BJ (cell line): ENCODE data around the gene SMYD1. TPM values are rescaled to one million over a fixed set of nuclear protein-coding genes. Genes with fewer than 3 reads are reported as not detected.

Experiments used
- CTCF ChIA-PET: fragments of 350-600 bp; formaldehyde crosslinking; extraction: SDS; loops from one replicate; lab custom pipeline; 2021; ENCODE audit warnings: antibody characterized with exemption, inconsistent platforms; lab: Yijun Ruan, JAX
- POLR2A ChIA-PET: fragments of 300-600 bp; sonication (Branson Sonifier 250); formaldehyde crosslinking; extraction: SDS; loops from one replicate; lab custom pipeline; 2021; ENCODE audit warnings: antibody characterized with exemption; lab: Charles Lee
- DNase-seq: peaks from one replicate; pipeline ENCODE4 v3.0.0-alpha.2; 2011; ENCODE audit warnings: low read depth
- H3K27me3 ChIP-seq: 2 replicates; pipeline ENCODE4 v1.6.0; 2011; ENCODE audit warnings: low read length; ENCODE audit not compliant: control insufficient read depth, insufficient read depth
- H3K36me3 ChIP-seq: 2 replicates; pipeline ENCODE4 v1.5.1; 2011; ENCODE audit warnings: low read length; ENCODE audit not compliant: control insufficient read depth, insufficient read depth
- H3K4me3 ChIP-seq: 2 replicates; pipeline ENCODE4 v1.5.1; 2011; ENCODE audit warnings: low read depth, mild to moderate bottlenecking, control low read depth, low read length
- polyA plus RNA-seq: library from polyadenylated mRNA; depleted of rRNA; stranded (reverse); fragments of >200 nt; gene quantifications from 2 replicates; pipeline ENCODE4 v1.2.3, GENCODE V29; 2011
- TF ChIP-seq, protein P1 (sequence below): IDR thresholded peaks from 2 replicates; pipeline ENCODE4 v1.5.1; 2011; ENCODE audit warnings: low read depth, mild to moderate bottlenecking, control low read depth, inconsistent platforms, low read length, moderate library complexity; ENCODE audit not compliant: insufficient read depth

SMYD1 gene
- polyA plus RNA-seq, 1 experiment = not detected

DNA sequence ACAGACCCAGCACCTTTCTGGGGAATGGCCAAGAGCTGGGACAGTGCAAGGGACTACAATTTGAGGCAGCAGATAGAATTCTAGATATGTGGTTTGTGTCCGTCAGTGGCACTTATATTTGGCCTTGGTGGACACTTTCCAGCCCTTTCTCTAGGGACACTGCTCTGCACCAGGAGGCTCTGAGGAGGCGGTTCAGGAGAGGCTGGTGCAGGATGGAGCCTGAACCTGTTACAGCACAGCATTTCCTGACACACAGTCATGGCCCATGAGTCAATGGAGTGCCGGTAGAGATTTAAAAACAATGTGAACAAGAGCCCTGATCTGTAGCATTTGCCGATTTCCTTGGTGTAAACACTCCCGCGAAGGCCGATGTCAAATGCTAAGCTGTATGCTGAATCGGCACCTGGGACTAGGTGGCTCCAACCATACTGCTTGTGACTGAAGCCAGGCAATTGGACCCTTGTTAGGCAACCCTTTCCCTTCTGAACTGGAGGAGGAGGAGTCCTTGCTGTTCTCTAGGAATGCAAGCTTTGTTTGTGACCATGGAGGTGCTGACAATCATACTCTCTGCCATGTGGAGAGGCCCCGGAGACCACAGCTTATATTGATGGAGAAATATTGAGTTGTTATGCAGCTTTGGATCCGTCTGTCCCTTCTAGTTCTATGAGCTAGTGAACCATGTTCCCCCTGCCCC lies 48.3 kb downstream of the SMYD1 start:
- CTCF ChIA-PET = no interaction called here
- H3K4me3 ChIP-seq = no peak overlapping the region
- H3K36me3 ChIP-seq = no peaks in the 10 kb centered on the region
- no peak for DNase-seq
- POLR2A ChIA-PET = no interaction called here
- TF ChIP-seq, protein P1, sequence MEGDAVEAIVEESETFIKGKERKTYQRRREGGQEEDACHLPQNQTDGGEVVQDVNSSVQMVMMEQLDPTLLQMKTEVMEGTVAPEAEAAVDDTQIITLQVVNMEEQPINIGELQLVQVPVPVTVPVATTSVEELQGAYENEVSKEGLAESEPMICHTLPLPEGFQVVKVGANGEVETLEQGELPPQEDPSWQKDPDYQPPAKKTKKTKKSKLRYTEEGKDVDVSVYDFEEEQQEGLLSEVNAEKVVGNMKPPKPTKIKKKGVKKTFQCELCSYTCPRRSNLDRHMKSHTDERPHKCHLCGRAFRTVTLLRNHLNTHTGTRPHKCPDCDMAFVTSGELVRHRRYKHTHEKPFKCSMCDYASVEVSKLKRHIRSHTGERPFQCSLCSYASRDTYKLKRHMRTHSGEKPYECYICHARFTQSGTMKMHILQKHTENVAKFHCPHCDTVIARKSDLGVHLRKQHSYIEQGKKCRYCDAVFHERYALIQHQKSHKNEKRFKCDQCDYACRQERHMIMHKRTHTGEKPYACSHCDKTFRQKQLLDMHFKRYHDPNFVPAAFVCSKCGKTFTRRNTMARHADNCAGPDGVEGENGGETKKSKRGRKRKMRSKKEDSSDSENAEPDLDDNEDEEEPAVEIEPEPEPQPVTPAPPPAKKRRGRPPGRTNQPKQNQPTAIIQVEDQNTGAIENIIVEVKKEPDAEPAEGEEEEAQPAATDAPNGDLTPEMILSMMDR = no peak
- no peaks in the 10 kb centered on the region; the same call in 1 of the 2 replicates for H3K27me3 ChIP-seq

DNA sequence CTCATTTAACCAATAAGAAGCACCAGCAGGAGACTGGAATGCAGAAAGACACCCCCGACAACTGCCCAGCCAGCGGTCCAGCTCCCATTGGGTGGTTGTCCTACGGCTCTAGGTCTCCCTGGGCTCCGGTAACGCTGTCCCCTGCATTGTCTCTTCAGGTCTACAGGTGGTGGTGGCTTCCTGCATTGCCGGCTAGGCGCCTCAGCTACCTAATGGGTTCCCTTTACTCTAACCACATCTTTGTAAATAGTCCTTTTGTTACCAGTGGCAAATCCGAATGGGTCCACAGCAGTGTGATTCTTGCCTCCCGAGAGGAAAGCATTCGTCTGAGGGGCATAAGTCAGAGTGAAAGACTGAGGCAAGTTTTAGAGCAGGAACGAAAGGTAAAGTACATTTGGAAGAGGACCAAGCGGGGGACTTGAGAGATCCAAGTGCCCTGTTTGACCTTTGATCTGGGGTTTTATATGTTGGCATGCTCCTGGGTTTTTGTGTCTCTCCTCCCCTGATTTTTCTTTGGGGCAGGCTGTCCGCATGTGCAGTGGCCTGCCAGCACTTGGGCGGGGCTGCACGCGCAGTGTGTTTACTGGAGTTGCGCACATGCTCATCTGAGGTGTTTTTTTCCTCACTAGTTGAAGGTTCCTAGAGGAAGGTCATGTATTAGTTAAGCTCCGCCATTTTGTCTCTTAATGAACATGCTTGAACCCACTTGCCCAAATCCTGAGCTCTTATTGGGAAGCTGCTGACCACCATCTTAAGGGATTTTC lies 49.2 kb downstream of the SMYD1 start:
- ChIA-PET POLR2A (no interaction called here), CTCF (interaction anchor here (1.1 kb wide), 1 partner anchor 57 kb away, joined by 5 read pairs; no protein-coding TSS in a partner anchor)
- Histone ChIP-seq H3K4me3 (no peak overlapping the region), H3K36me3 (no peaks in the 10 kb centered on the region), H3K27me3 (no peaks in the 10 kb centered on the region; the same call in 1 of the 2 replicates)
- TF ChIP-seq, protein P1 = no peak
- DNase-seq = no peak

DNA sequence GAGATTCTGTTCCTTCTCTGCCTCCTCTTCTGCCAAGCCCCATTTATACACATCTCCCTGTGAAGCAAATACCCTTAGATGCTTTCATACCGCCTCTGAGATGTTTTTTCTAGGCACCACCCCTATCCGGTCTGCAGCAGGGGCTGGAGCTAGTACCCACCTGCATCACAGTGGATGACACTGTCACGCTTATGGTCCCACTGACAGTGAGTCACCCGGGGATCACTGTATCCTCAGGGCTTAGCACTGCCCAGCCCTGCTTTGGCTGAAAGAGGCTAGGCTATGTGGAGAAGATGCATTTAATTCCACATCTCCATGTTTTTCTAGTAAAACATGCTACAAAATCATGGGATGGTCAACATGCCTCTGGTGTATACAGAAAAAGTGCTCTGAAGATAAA lies 50.3 kb downstream of the SMYD1 start:
- TF ChIP-seq, protein P1 = no peak
- ChIA-PET POLR2A (no interaction called here), CTCF (interaction anchor here (1.1 kb wide), 1 partner anchor 58 kb away, joined by 5 read pairs; no protein-coding TSS in a partner anchor)
- DNase-seq = no peak
- Histone ChIP-seq H3K36me3 (no peaks in the 10 kb centered on the region), H3K4me3 (no peak overlapping the region), H3K27me3 (no peaks in the 10 kb centered on the region; the same call in 1 of the 2 replicates)

DNA sequence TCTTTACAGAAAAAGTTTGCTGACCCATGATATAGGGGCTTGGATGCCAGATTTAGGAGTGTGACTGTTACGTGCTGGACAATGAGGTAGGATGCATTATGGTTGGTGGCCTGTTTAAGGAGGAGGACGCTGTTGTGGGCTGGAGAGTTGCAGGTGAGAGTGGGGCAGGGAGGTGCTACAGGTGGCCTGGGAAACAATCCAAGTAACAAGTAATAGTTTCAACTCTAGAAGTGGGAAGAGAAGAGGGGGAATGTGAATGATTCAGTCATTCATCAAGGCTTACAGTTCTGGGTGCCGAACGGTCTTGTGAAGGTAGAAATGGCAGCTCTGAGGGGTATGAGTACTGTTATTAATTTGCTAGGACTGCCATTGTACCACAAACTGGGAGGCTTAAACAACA lies 54.1 kb downstream of the SMYD1 start:
- POLR2A ChIA-PET = no interaction called here
- CTCF ChIA-PET = no interaction called here
- Histone ChIP-seq H3K4me3 (no peak overlapping the region), H3K27me3 (no peaks in the 10 kb centered on the region), H3K36me3 (no peaks in the 10 kb centered on the region)
- DNase-seq = no peak
- TF ChIP-seq, protein P1 = no peak

DNA sequence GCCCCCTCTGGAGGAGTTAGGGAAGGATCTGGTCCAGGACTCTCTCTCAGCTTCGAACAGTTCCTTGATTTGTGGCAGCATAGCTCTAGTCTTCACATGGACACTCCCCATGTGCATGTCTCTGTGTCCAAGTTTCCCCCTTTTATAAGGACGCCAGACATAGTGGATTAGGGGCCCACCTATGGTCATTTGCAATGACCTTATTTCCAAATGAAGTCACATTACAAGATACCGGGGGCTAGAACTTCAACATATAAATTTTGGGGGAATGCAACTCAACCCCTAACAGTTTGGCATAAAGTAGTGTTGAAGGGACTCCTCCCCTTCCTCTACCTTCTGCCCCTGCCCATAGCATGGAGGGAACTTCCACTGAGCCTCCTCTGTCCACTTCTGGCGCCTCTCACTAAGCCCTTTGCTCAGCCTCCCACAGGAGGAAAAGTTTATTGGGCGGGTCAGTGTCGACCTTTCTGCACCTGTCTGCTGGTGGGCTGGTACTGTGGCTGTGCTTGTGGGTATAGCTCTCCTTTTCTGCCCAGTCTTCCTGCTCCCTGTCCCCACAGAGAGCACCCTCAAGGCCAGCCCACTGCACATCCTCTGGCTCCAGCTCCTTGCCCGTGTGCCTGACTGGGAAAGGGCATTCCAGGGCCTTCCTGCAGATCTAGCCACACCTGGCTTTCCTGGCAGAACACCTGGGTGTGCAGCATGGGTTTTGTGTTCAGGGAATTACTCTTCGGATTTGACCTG lies 54.7 kb downstream of the SMYD1 start:
- TF ChIP-seq, protein P1 = no peak
- no peak for DNase-seq
- POLR2A ChIA-PET = interaction anchor here (0.7 kb wide), 1 partner anchor 107 kb away, joined by 3 read pairs; no protein-coding TSS in a partner anchor
- H3K36me3 ChIP-seq = no peaks in the 10 kb centered on the region
- H3K27me3 ChIP-seq = no peaks in the 10 kb centered on the region
- CTCF ChIA-PET = no interaction called here
- H3K4me3 ChIP-seq = no peak overlapping the region
